ENCODE data around the gene NXT1.

NXT1 gene

GRCh38 chr20:23361119-23361475, 10.5 kb downstream of the NXT1 start:
- DNase-seq (ENCODE audit: low spot score), result no peak

GRCh38 chr20:23361476-23362391, 11.1 kb downstream of the NXT1 start, which contains the start of gene GZF1:
Gene GZF1 (plus strand): TSS chr20:23362182. CDS start chr20:23364384, 2,202 bp downstream.
- DNase-seq (ENCODE audit: low spot score), result peak; percentile 95

- no peak for DNase-seq (ENCODE audit: low spot score)
These were observed 12.0 kb downstream of the NXT1 start for GRCh38 chr20:23362392-23363256.

- no peak for DNase-seq (ENCODE audit: low spot score)
These were observed 12.7 kb downstream of the NXT1 start for GRCh38 chr20:23363257-23363649.

- no peak for DNase-seq (ENCODE audit: low spot score)
These were observed 15.0 kb downstream of the NXT1 start for GRCh38 chr20:23365390-23366165.

GRCh38 chr20:23366384-23366783, 15.8 kb downstream of the NXT1 start:
- DNase-seq (ENCODE audit: low spot score), result no peak

GRCh38 chr20:23367770-23368169, 17.2 kb downstream of the NXT1 start:
- no peak for DNase-seq (ENCODE audit: low spot score)

- no peak for DNase-seq (ENCODE audit: low spot score)
These were observed 17.9 kb downstream of the NXT1 start for GRCh38 chr20:23368316-23369071.

- no peak for DNase-seq (ENCODE audit: low spot score)
These were observed 18.7 kb downstream of the NXT1 start for GRCh38 chr20:23369072-23369823.

GRCh38 chr20:23370274-23370673, 19.7 kb downstream of the NXT1 start:
- no peak for DNase-seq (ENCODE audit: low spot score)

GRCh38 chr20:23370873-23371272, 20.3 kb downstream of the NXT1 start:
- no peak for DNase-seq (ENCODE audit: low spot score)

- DNase-seq (ENCODE audit: low spot score), result no peak
These were observed 20.9 kb downstream of the NXT1 start for GRCh38 chr20:23371496-23371895.

GRCh38 chr20:23374441-23374840, 23.9 kb downstream of the NXT1 start:
- DNase-seq (ENCODE audit: low spot score), result no peak

GRCh38 chr20:23375827-23376226, 25.2 kb downstream of the NXT1 start:
- no peak for DNase-seq (ENCODE audit: low spot score)

GRCh38 chr20:23379772-23380171, 29.2 kb downstream of the NXT1 start:
- no peak for DNase-seq (ENCODE audit: low spot score)

GRCh38 chr20:23381876-23382275, 31.3 kb downstream of the NXT1 start:
- DNase-seq (ENCODE audit: low spot score), result no peak

- DNase-seq (ENCODE audit: low spot score), result no peak
These were observed 35.9 kb downstream of the NXT1 start for GRCh38 chr20:23386304-23387117.

- no peak for DNase-seq (ENCODE audit: low spot score)
These were observed 36.5 kb downstream of the NXT1 start for GRCh38 chr20:23387118-23387443.

- no peak for DNase-seq (ENCODE audit: low spot score)
These were observed 39.6 kb downstream of the NXT1 start for GRCh38 chr20:23390091-23390774.
